ENCODE data around the gene GOLM1. TPM values are rescaled to one million over a fixed set of nuclear protein-coding genes. Genes with fewer than 3 reads are reported as not detected.

The GOLM1 gene
- total and polyA plus RNA-seq, 2 of the 13 experiments (the other 11 are each of a cell fraction or from before 2014, with no cell fraction given), result 0.20 to 0.30 TPM

- H2AFZ ChIP-seq (ENCODE audit: low read length), result no peak overlapping the region
- H3K4me1 ChIP-seq (ENCODE audit: insufficient read depth, low read length), result no peaks in the 10 kb centered on the region
- DNase-seq (ENCODE audit: low spot score), result no peak
- no peaks in the 10 kb centered on the region for H3K79me2 ChIP-seq (ENCODE audit: insufficient read depth, low read length)
- in situ Hi-C loops (cut with HindIII; ENCODE audit: extremely low pct_ligation_motif_present, low pct_unique_long_range_greater_than_20kb), result no loop called here
- no peak overlapping the region for H3K27ac ChIP-seq (ENCODE audit: extremely low read length, insufficient read depth, low read length)
- no peak overlapping the region for H3K9ac ChIP-seq (ENCODE audit: insufficient read depth, low read depth, low read length)
- no peak overlapping the region for H3K4me2 ChIP-seq (ENCODE audit: low read depth, low read length)
- no peaks in the 10 kb centered on the region for H3K36me3 ChIP-seq (replicated peaks in 1 of 2; ENCODE audit: control insufficient read depth in 1 of 2, insufficient read depth in 2 of 2, low read length in 2 of 2)
- H3K9me3 ChIP-seq (ENCODE audit: low read length), result no peaks in the 10 kb centered on the region
- intact Hi-C loops (cut with micrococcal nuclease; ENCODE audit: unreplicated experiment), result no loop called here
- WGBS (ENCODE audit: low lambda C conversion rate), result 13% methylated on average over 3 of the region's 3 CpGs
- no peak for FAIRE-seq
- ChIA-PET CTCF (ENCODE audit: low intra/inter-chr PET ratio, low total read pairs) (no interaction called here), POLR2A (no interaction called here)
- no peak for ATAC-seq
- no TSS peak for BruUV-seq (replicated peaks)
- no peaks in the 10 kb centered on the region for H4K20me1 ChIP-seq (ENCODE audit: insufficient read depth, low read length)
- no peak for TF ChIP-seq ZFP36 (IDR thresholded peaks at IDR 0.05; ENCODE audit: borderline replicate concordance, low read depth, low read length, partially characterized antibody)
- no peak for TF ChIP-seq ZBTB20 (CRISPR knock-in tag; IDR thresholded peaks at IDR 0.05; ENCODE audit: borderline replicate concordance, low read depth)
- TF ChIP-seq MXD4 (CRISPR knock-in tag; IDR thresholded peaks at IDR 0.05), result no peak
- no peak for TF ChIP-seq CTCF (CRISPR knock-in tag; IDR thresholded peaks at IDR 0.05)
- no peak for TF ChIP-seq ZNF770 (CRISPR knock-in tag; IDR thresholded peaks at IDR 0.05)
- TF ChIP-seq HCFC1 (IDR thresholded peaks at IDR 0.05; ENCODE audit: low read depth, low read length), result no peak
- no peak for TF ChIP-seq STAT5B (CRISPR knock-in tag; IDR thresholded peaks at IDR 0.05)
- no peak for TF ChIP-seq KDM2A (CRISPR knock-in tag; IDR thresholded peaks at IDR 0.05; ENCODE audit: borderline replicate concordance, low read depth)
- no peak for TF ChIP-seq ZNF740 (CRISPR knock-in tag; IDR thresholded peaks at IDR 0.05)
- TF ChIP-seq ZNF12 (CRISPR knock-in tag; IDR thresholded peaks at IDR 0.05), result no peak
- no peak for TF ChIP-seq NKX3-1 (CRISPR knock-in tag; IDR thresholded peaks at IDR 0.05)
- no peak for TF ChIP-seq ZNF281 (CRISPR knock-in tag; IDR thresholded peaks at IDR 0.05; ENCODE audit: borderline replicate concordance)
- TF ChIP-seq ZNF607 (CRISPR knock-in tag; IDR thresholded peaks at IDR 0.05; ENCODE audit: borderline replicate concordance), result no peak
- TF ChIP-seq ZSCAN12 (CRISPR knock-in tag; IDR thresholded peaks at IDR 0.05), result no peak
- no peak for TF ChIP-seq ZNF883 (CRISPR knock-in tag; IDR thresholded peaks at IDR 0.05; ENCODE audit: not compliant biosample characterization)
- no peak for TF ChIP-seq CEBPB (IDR thresholded peaks at IDR 0.05; ENCODE audit: borderline replicate concordance, low read depth, low read length)
- no peak for TF ChIP-seq NRL (CRISPR knock-in tag; IDR thresholded peaks at IDR 0.05; ENCODE audit: borderline replicate concordance)
- TF ChIP-seq ZNF441 (CRISPR knock-in tag; IDR thresholded peaks at IDR 0.05; ENCODE audit: borderline replicate concordance), result no peak
- no peak for TF ChIP-seq GTF2F1 (IDR thresholded peaks at IDR 0.05; ENCODE audit: low read length)
- peaks cover 0 to 8% of the 10 kb centered on the region in 2 experiments; a peak in 1 of 5 replicates for H3K27me3 ChIP-seq (ENCODE audit: control insufficient read depth in 1 of 2, insufficient read depth in 2 of 2, low read length in 2 of 2)
- H3K4me3 ChIP-seq (replicated peaks in 1 of 3; ENCODE audit: insufficient read depth in 1 of 3, low read depth in 2 of 3, low read length in 3 of 3), result no peak overlapping the region
Observed at GRCh38 chr9:86141843-86142242, 42.5 kb upstream of the GOLM1 start.
